Loucy (cell line): Measurements from ENCODE around the gene PRR15L.

Source experiments
- CTCF ChIP-seq: fragments of 200-600 bp; sonication (generic); conservative IDR thresholded peaks from 2 replicates; pipeline ENCODE4 v1.5.1; 2014; ENCODE audit warnings: mild to moderate bottlenecking, antibody characterized with exemption, low read length
- EZH2phosphoT487 ChIP-seq: fragments of 200-600 bp; IDR thresholded peaks from 2 replicates; pipeline ENCODE4 v1.6.1; 2018; ENCODE audit warnings: antibody characterized with exemption, mild to moderate bottlenecking, moderate library complexity, borderline replicate concordance

- no peak for TF ChIP-seq CTCF
- TF ChIP-seq EZH2phosphoT487: no peak
These were observed 16.2 kb downstream of the PRR15L start, which contains the start of gene PNPO for GRCh38 chr17:47941246-47942095.
